GM18505 (cell line): Measurements from ENCODE around the gene BCORL1.

ENCODE experiments used
- ATAC-seq: cut with Tn5 transposase; IDR thresholded peaks from one replicate; pipeline ENCODE4 v1.9.1; 2021; ENCODE audit not compliant: unreplicated experiment
- POLR2A ChIP-seq: IDR thresholded peaks from 4 replicates; pipeline ENCODE4 v1.6.1; 2011; ENCODE audit warnings: borderline replicate concordance; ENCODE audit not compliant: insufficient read depth, insufficient read length; ENCODE audit errors: extremely low read depth

BCORL1 gene

DNA sequence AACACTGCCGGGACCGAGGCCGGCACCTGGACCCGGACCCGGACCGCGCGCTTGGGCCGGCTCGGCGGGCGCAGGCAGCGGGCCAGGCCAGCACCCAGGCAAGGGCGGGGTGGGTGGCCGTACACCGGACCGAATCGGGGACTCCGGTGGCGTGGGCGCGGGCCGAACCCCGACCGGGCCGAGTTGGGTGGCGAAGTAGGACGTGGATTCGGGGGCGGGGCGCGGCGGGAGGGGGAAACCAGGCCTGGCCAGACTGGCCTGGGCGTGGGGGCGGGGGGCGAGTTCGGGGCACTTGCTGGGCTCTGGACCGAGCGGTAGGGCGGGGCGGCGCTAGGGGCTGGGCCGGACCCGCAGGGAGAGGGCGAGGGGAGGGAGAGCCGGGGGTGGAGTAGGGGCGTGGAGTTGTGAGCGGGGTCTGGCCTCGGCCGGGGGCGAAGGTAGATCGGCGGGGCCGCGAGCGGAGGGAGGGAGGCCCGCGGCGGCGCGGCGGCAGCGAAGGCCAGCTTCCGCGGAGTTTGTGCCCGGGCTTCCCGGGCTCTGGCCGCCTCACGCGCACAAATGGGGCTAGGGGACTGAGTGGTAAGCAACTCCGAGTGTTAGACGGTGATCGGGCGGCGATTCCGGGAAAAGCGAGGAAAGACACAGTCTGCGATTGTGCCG, 1.8 kb upstream of the BCORL1 start:
- ATAC-seq = no peak
- TF ChIP-seq POLR2A = no peak

DNA sequence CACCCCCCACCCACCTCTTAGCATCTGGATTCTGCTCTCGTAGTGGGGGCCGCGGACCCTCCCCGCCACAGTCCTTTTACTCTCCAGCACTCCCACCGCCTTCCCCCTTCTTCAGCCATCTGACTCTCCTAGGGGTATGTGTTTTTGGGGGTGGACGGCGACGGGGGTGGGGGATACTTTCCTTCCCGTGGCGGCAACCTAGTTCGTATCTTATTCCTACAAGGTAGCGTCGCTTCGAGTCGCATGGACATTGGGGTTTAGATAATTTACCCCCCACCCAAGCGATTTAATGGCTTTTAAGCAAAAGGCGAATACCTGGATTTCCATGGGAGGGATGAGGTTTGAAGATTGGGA, 1.3 kb upstream of the BCORL1 start:
- ATAC-seq = no peak
- no peak for TF ChIP-seq POLR2A

DNA sequence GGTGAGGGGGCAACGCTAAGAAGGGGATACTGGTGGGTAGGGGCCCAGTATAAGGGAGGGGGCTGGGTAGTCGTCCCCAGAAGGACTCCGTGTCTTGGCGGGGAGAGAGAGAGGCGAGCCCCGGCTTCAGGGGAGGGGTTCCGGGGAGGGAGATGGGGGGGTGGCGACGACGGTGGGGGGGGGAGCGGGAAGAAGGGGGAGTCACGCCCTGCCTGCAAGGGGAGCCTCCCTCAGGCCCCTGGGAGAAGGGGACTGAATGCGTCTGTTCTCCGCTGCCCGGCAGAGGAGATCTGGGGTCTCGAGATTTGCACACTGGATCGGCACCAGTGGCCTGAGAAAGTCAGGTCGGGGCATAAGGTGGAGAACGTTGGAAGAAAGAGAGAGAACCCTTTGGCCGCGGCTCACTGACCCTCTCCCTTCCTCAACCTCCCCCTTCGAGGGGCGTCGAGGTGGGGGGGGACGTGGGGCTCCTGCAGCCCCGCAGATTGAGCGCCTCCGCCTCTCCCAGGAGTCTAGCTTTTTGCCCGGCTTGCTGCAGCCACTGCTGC, 609 bp upstream of the BCORL1 start:
- no peak for ATAC-seq
- no peak for TF ChIP-seq POLR2A

DNA sequence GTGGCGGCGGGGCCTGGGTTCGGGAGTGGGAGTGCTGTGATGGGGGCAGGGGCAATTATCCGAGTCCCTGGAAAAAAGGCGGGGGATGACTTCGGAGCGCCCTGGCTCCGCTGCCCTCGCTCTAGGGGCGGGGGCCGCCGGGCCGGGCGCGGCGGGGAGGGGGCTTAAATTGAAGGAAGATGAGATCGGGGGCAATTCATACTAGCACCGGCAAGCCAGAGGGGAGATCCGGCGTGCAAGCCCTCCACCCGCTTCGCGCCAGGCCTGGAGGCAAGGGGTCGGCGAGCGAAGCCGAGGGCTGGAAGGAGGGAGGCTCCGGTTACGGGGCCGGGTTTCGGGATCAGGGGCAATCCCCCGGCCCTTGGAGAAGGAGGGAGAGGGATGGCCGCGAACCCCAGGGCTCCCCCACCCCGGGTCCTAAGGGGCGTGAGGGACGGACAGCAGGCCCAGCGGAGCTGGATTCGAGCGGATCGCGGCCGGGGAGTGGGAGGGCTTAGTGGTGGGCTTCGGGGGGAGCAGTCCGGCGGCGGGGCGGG, 1.2 kb downstream of the BCORL1 start:
- no peak for ATAC-seq
- TF ChIP-seq POLR2A = no peak

- ATAC-seq = no peak
- TF ChIP-seq POLR2A = no peak
These were observed 1.9 kb downstream of the BCORL1 start for GRCh38 chrX:129984111-129984958.

- ATAC-seq = no peak
- no peak for TF ChIP-seq POLR2A
These were observed 5.4 kb downstream of the BCORL1 start for GRCh38 chrX:129987871-129988270.

GRCh38 chrX:129992181-129992580, 9.7 kb downstream of the BCORL1 start:
- ATAC-seq = no peak
- TF ChIP-seq POLR2A = no peak

- no peak for TF ChIP-seq POLR2A
- no peak for ATAC-seq
These were observed 13.7 kb downstream of the BCORL1 start for GRCh38 chrX:129996120-129996519.

GRCh38 chrX:129997086-129997485, 14.7 kb downstream of the BCORL1 start:
- no peak for ATAC-seq
- TF ChIP-seq POLR2A = no peak

GRCh38 chrX:129998021-129998420, 15.6 kb downstream of the BCORL1 start:
- no peak for ATAC-seq
- no peak for TF ChIP-seq POLR2A

DNA sequence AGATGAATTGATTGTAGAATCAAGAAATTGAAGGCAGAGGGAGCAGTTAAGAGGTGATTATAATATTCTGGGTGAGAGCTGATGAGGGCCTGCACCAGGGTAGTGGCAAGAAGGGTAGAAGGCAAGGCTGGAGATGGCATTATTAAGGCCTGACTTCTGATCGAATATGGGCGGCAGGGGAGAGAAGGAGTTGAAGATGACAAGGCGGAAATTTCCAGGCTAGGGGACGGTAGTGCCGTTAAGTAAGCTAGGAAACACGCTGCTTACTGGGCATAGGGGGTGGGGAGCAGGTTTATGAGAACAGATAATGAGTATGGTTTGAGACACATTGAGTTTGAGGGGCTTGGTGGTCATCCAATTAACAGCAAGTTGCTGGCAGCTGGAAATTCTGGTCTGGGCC, 19.5 kb downstream of the BCORL1 start:
- no peak for TF ChIP-seq POLR2A
- ATAC-seq = no peak

GRCh38 chrX:130002541-130002940, 20.1 kb downstream of the BCORL1 start:
- TF ChIP-seq POLR2A = no peak
- ATAC-seq = no peak

DNA sequence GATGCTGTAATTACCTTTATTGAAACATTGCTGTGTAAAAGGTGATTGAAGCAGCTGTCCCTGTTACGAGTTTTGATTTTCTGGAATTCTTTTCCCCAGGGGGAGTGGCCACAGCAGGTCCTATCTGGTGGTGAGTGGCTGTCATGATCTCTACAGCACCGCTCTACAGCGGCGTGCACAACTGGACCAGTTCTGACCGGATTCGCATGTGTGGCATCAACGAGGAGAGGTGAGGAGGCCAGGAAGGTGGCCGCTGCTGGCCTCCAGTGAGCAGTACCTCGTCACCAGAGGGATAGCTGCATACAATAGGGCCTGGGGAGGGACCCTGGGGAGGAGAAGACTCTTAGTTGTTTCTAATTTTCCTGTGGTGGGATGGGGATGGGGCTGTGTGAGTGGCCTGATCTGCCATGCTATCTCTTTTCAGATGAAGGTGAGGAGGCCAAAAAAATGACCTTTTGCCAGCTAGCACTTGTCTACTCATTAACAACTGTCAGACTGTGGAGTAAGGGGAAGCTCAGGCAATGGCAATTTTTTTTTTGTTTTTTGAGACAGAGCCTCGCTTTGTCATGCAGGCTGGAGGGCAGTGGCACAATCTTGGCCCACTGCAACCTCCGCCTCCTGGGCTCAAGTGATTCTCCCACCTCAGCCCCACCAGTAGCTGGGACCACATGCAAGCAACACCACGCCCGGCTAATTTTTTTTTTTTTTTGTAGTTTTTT, 22.8 kb downstream of the BCORL1 start:
- ATAC-seq = no peak
- no peak for TF ChIP-seq POLR2A
